ENCODE measurements around the gene MAGI3.

GRCh38 chr1:113630340-113631327 is 240.3 kb downstream of the MAGI3 start:
- TF ChIP-seq, protein P1, sequence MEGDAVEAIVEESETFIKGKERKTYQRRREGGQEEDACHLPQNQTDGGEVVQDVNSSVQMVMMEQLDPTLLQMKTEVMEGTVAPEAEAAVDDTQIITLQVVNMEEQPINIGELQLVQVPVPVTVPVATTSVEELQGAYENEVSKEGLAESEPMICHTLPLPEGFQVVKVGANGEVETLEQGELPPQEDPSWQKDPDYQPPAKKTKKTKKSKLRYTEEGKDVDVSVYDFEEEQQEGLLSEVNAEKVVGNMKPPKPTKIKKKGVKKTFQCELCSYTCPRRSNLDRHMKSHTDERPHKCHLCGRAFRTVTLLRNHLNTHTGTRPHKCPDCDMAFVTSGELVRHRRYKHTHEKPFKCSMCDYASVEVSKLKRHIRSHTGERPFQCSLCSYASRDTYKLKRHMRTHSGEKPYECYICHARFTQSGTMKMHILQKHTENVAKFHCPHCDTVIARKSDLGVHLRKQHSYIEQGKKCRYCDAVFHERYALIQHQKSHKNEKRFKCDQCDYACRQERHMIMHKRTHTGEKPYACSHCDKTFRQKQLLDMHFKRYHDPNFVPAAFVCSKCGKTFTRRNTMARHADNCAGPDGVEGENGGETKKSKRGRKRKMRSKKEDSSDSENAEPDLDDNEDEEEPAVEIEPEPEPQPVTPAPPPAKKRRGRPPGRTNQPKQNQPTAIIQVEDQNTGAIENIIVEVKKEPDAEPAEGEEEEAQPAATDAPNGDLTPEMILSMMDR (IDR thresholded peaks at IDR 0.05) = no peak
- TF ChIP-seq POLR2A (IDR thresholded peaks at IDR 0.05) = no peak
